Fibroblast of pulmonary artery (primary cell): ENCODE results near the gene AOPEP.

ENCODE experiments used
- DNase-seq: peaks from one replicate; pipeline ENCODE4 v3.0.0-alpha.2; 2010; ENCODE audit warnings: low read depth
- H3K4me3 ChIP-seq: replicated peaks from 2 replicates; pipeline ENCODE4 v1.5.1; 2011; ENCODE audit warnings: low read depth, mild to moderate bottlenecking, control low read depth, low read length, moderate library complexity
- TF ChIP-seq, protein P1 (sequence below): IDR thresholded peaks from 2 replicates; pipeline ENCODE4 v1.5.1; 2011; ENCODE audit warnings: mild to moderate bottlenecking, control low read depth, low read length, inconsistent platforms; ENCODE audit errors: missing control alignments

Gene AOPEP

DNA sequence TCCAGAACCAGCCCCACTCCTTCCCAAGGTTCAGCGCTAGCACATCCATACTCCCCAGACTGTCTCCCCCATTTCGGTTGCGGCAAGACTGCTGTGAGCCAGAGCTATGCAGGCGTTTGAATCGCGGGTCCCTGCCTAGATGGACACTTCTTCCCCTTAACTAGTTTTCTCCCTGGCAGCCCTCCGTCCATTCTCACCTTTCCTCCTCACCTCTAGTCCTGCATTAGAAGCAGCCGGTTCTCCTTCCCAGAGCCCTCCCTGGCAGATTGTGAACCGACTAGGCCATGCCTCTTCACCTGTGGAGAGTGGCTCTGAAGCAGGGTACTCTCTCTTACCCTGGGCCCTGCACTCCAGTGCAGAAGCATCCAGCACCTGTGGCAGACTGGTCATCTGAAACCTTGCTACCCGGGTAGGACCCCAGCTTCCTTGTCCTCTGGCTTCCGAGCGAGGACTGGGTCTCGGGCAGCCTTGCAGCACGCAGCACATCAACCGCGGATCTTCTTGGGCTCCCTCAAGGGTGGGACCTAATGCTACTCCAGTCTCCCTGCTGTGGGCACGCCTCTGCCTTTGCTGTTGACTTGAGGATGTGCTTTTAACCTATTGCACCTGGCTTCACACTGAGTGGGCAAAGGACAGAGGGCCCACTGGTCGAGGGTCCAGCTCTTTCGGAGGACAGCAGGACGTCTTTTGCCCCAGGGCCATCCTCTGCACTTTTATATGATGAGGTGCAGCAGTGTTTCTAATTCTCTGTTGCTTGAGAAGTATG lies 183.6 kb downstream of the AOPEP start:
- H3K4me3 ChIP-seq: no peak overlapping the region
- TF ChIP-seq, protein P1, sequence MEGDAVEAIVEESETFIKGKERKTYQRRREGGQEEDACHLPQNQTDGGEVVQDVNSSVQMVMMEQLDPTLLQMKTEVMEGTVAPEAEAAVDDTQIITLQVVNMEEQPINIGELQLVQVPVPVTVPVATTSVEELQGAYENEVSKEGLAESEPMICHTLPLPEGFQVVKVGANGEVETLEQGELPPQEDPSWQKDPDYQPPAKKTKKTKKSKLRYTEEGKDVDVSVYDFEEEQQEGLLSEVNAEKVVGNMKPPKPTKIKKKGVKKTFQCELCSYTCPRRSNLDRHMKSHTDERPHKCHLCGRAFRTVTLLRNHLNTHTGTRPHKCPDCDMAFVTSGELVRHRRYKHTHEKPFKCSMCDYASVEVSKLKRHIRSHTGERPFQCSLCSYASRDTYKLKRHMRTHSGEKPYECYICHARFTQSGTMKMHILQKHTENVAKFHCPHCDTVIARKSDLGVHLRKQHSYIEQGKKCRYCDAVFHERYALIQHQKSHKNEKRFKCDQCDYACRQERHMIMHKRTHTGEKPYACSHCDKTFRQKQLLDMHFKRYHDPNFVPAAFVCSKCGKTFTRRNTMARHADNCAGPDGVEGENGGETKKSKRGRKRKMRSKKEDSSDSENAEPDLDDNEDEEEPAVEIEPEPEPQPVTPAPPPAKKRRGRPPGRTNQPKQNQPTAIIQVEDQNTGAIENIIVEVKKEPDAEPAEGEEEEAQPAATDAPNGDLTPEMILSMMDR: no peak
- DNase-seq: no peak

DNA sequence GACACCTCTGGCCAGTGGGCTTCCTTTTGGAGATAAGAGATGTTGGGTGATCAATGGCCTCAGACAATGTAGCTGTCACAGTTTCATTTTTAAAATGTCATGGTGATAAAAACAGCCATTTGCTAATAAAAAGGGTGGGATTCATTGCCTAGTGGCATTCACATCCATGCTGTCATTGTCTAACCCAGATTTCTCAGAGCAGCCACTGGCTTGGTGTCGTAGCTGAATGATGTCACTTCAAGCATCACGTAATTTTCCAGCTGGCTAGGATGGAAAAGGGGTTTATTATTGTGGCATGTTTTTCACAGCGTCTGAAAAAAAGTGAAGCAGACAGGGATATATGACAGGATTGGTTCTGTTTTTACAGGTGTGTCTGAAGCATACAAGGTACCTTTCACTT lies 184.7 kb downstream of the AOPEP start:
- DNase-seq: no peak
- TF ChIP-seq, protein P1: no peak
- H3K4me3 ChIP-seq: no peak overlapping the region

DNA sequence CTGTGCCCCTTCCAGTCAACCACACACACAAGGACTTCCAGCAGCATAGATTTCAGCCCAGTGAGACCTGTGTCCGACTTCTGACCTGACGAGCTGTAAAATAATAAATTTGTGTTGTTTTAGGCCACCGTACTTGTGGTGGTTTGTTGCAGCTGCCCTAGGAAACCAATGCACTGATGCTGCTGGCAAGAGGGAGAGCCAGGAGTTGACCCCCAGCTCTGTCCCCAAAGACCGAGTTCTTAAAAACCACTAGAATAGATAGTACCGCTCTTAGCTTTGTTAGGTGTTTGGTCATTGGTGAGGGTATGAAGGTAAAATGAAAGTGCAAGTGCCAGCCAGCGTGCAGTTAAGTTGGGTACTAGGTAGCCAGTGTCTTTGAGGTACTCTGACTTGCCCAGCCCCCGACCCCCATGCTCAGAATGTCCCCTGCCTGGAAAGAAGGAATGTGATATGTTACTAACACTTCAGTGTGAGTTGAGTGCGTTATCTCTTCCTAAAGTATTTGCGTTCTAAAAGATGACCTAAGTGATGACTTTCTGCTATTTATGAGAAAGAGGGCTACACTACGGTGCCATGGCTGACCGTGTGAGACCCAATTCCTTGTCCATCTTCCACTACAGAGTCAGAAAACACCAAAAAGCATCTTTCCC lies 185.6 kb downstream of the AOPEP start:
- no peak for DNase-seq
- no peak overlapping the region for H3K4me3 ChIP-seq
- TF ChIP-seq, protein P1: no peak

DNA sequence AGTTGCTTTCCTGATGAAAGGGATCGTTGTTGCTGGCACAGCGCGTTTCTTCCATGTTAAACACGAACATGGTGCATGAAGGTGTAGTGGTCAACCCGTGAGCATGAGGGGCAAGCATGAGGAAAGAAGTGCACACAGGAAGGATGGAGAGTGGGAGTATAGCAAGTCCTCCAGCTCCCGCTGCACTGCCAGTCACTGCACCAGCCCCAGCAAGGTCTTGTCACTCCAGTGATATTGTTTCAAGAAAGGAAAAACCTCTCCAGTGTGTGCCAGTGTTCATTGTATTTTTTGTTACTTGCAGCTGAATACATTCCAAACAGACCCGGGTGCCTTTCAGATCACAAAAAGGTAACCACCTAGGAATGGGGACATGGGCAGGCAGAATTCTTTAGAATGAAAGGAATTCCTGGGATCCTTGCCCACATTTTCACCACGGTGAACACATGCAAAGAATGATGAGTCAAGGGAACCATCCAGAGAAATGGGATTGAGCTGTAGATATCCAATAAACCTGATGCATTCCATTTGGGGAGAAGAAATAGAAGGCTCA lies 186.3 kb downstream of the AOPEP start:
- peak; percentile 84 for DNase-seq
- TF ChIP-seq, protein P1: no peak
- no peak overlapping the region for H3K4me3 ChIP-seq

DNA sequence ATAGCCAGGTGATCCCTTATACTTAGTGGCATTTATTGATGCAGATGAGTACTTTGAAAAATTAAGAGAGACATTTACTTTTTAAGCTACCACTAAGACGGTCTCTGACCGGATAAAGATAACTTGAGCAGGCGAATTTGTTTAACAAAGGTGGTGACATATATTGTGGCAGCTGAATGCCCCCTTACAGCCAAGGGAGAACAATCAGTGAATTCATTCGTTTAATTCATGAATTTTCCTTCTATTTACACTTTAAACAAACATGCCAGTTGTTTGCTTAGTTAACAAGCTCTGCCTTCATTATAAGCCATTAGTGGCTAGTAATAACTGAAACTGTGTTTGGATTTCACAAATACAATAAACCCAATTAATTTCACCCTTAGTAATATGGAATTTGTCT lies 187.1 kb downstream of the AOPEP start:
- H3K4me3 ChIP-seq: no peak overlapping the region
- TF ChIP-seq, protein P1: no peak
- DNase-seq: no peak

DNA sequence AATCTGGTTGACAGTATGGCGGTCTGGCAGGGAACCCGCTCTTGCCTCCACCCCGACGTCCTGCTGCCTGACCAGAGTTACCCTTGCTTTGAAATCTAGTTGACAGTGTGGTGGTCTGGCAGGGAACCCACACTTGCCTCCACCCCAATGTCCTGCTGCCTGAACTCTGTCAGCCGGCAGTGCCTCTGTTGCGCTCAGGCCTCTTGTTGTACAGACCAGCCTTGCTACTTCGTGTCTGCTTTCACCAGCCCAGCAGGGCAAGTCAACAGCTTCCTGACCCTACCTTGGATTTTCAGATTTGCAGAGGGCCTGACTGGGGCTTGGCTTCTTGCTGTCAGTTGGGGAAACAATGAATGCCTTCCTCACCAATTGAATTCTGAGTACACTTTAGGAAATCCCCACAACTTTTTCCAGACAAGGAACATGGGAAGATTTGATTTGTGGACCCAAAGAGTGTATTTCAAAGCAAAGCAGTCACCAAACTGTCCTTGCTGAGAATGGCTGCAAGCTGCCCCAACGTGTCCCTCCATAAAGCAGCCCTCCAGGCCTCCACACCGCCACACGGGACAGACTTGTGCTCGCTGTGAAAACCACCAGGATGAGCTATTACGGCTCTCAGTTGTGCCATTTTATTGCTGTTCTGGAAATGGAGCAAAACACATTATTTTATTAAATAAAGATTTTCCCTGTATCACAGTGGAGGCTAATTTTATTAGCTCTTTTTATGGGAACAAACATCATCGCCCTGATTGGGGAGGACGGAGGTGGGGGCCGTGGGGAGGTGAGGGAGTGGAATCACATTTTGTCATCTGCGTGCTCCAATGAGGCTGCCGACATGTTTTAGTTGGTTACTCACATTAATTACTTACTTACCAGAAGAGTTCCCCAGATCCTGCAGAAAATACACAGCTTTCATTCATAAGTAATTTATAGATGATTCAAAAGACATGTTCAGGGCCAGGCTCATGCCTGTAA lies 189.3 kb downstream of the AOPEP start:
- no peak overlapping the region for H3K4me3 ChIP-seq
- DNase-seq: no peak
- TF ChIP-seq, protein P1: no peak
